ENCODE measurements around the gene TEFM. TPM values are rescaled to one million over a fixed set of nuclear protein-coding genes. Genes with fewer than 3 reads are reported as not detected.
A peak's percentile ranks its signal among the peaks of the same experiment; 100 is the strongest.
"Not testable (repeated sequence)": the region's sequence is repeated elsewhere in the genome, so short reads cannot be mapped to it uniquely, and the experiment has no call there.

The TEFM gene
- total RNA-seq, 1 donor from 2014 or later = 4.7 TPM

GRCh38 chr17:30915833-30916611 lies 10.0 kb upstream of the TEFM start:
- DNase-seq (ENCODE audit: low read depth) = no peak
- H3K27me3 ChIP-seq (ENCODE audit: control insufficient read depth, insufficient read depth, low read length) = no peaks in the 10 kb centered on the region
- TF ChIP-seq CTCF (IDR thresholded peaks at IDR 0.05; ENCODE audit: insufficient read depth, low read length, severe bottlenecking) = no peak
- H3K4me3 ChIP-seq (ENCODE audit: low read depth, low read length) = no peak overlapping the region
- FAIRE-seq = peak; percentile 13
- no peaks in the 10 kb centered on the region for H3K36me3 ChIP-seq (ENCODE audit: control insufficient read depth, insufficient read depth, low read length)

- no peaks in the 10 kb centered on the region for H3K27me3 ChIP-seq (ENCODE audit: control insufficient read depth, insufficient read depth, low read length)
- no peak for FAIRE-seq
- TF ChIP-seq CTCF (IDR thresholded peaks at IDR 0.05; ENCODE audit: insufficient read depth, low read length, severe bottlenecking) = no peak
These were observed 7.9 kb upstream of the TEFM start for GRCh38 chr17:30913955-30914354.

GRCh38 chr17:30910151-30910550 lies 4.1 kb upstream of the TEFM start:
- H3K4me3 ChIP-seq (ENCODE audit: low read depth, low read length); DNase-seq (ENCODE audit: low read depth); H3K27me3 ChIP-seq (ENCODE audit: control insufficient read depth, insufficient read depth, low read length); FAIRE-seq; H3K36me3 ChIP-seq (ENCODE audit: control insufficient read depth, insufficient read depth, low read length): not testable (repeated sequence)

More at GRCh38 chr17:30913955-30914354, 7.9 kb upstream of the TEFM start:
- no peak for DNase-seq (ENCODE audit: low read depth)
- Histone ChIP-seq H3K4me3 (ENCODE audit: low read depth, low read length) (no peak overlapping the region), H3K36me3 (ENCODE audit: control insufficient read depth, insufficient read depth, low read length) (no peaks in the 10 kb centered on the region)

GRCh38 chr17:30908717-30909420 lies 2.8 kb upstream of the TEFM start:
- Histone ChIP-seq H3K36me3 (ENCODE audit: control insufficient read depth, insufficient read depth, low read length) (peaks cover 2% of the 10 kb centered on the region), H3K4me3 (ENCODE audit: low read depth, low read length) (no peak overlapping the region), H3K27me3 (ENCODE audit: control insufficient read depth, insufficient read depth, low read length) (no peaks in the 10 kb centered on the region)
- FAIRE-seq = no peak
- DNase-seq (ENCODE audit: low read depth) = no peak
- no peak for TF ChIP-seq CTCF (IDR thresholded peaks at IDR 0.05; ENCODE audit: insufficient read depth, low read length, severe bottlenecking)

GRCh38 chr17:30905742-30906100 lies 317 bp downstream of the TEFM start:
- DNase-seq (ENCODE audit: low read depth) (peak; percentile 6), FAIRE-seq (no peak)
- peaks cover 4% of the 10 kb centered on the region for H3K36me3 ChIP-seq (ENCODE audit: control insufficient read depth, insufficient read depth, low read length)
- no peak for TF ChIP-seq CTCF (IDR thresholded peaks at IDR 0.05; ENCODE audit: insufficient read depth, low read length, severe bottlenecking)
- peak overlapping the region; percentile 81 for H3K4me3 ChIP-seq (ENCODE audit: low read depth, low read length)
- H3K27me3 ChIP-seq (ENCODE audit: control insufficient read depth, insufficient read depth, low read length) = no peaks in the 10 kb centered on the region

- Histone ChIP-seq H3K36me3 (ENCODE audit: control insufficient read depth, insufficient read depth, low read length) (peaks cover 2% of the 10 kb centered on the region), H3K4me3 (ENCODE audit: low read depth, low read length) (no peak overlapping the region), H3K27me3 (ENCODE audit: control insufficient read depth, insufficient read depth, low read length) (no peaks in the 10 kb centered on the region)
- DNase-seq (ENCODE audit: low read depth) (no peak), FAIRE-seq (no peak)
- no peak for TF ChIP-seq CTCF (IDR thresholded peaks at IDR 0.05; ENCODE audit: insufficient read depth, low read length, severe bottlenecking)
These were observed 8.7 kb downstream of the TEFM start for GRCh38 chr17:30897311-30897710.
